ENCODE results near the gene MYL12B. TPM values are rescaled to one million over a fixed set of nuclear protein-coding genes. Genes with fewer than 3 reads are reported as not detected.

Gene MYL12B
- 164 and 174 TPM in 2 replicates for total RNA-seq (2021; fragmentation: NEBNext Ultra II Directional; extraction: Animal tissue kit (Norgen Biotek cat#: 25700))
- 100 and 188 TPM in 2 replicates for polyA plus RNA-seq (2011; rRNA removed)
- polyA plus RNA-seq (2011; cell fraction: cytosol; rRNA removed): 199 TPM
- 56.0 TPM for polyA plus RNA-seq (2011; cell fraction: nucleus; rRNA removed)
- polyA plus RNA-seq (2012, experiment 1 of 2): 177 to 224 TPM (median 188 TPM) in 4 replicates
- 35.3 TPM for polyA plus RNA-seq (2012, experiment 2 of 2)
- 207 TPM for polyA plus RNA-seq (2013, experiment 1 of 2)
- polyA plus RNA-seq (2013, experiment 2 of 2): 203 TPM
- polyA minus RNA-seq (2011; rRNA and poly(A)+ RNA removed): 82.3 and 109 TPM in 2 replicates
- polyA minus RNA-seq (2011; cell fraction: cytosol; rRNA and poly(A)+ RNA removed): 64.8 TPM
- 41.4 TPM for polyA minus RNA-seq (2011; cell fraction: nucleus; rRNA and poly(A)+ RNA removed)
- long read RNA-seq, experiment 1, transcript MYL12B-201 (4 exons, 1,210 nt): major isoform, 176 of 236 reads
- long read RNA-seq, experiment 1, partial matches to known transcripts: 59 of 236 reads
- long read RNA-seq, experiment 1, other reads (novel, unspliced or antisense): 1 of 236 reads
- long read RNA-seq, experiment 2, transcript MYL12B-201 (4 exons, 1,210 nt): major isoform, 338 of 340 reads
- long read RNA-seq, experiment 2, partial matches to known transcripts: 1 of 340 reads
- long read RNA-seq, experiment 2, other reads (novel, unspliced or antisense): 1 of 340 reads

DNA sequence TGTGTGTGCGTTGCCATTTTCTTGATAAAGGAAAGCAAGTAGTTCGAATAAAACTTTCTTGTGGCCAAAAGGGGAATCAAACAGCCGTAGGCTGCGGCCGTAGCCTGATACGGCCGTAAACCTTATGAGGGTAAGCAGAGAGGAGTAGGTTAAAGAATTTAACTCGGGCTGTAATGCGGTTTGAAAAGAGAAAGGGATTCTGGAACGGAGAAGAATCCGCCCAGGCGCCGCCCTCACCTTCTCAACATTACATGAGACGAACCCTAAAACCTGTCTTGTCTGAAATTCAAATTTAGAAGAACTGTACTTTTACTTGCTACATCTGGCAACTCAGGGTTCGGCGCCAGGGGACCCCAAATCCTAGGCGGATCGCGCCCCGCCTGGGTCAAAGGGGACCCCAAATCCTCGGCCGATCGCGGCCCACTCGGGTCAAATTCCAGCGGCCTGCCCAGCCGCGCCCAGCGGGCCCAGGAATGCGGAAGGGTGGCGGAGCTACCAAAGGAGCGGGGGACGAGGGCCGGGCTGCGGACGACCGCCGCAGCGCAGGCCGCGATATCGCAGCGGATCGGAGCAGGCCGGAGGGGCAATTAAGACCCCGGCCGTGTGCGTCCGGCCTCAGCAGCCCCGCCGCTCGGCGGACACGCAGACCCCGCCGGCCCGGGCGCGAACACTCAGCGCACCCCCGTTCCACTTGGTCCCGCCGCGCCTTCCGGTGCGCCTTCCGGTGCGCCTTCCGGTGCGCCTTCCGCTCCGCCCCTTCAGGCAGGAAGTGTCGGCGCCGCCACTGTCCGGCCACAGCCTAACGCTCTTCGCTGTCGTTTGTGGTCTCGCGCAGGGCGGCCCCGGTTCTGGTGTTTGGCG lies at the start of gene MYL12B:
MYL12B (plus strand) TSS at position 761 of the 861 bp plus-strand sequence. CDS start 10,766 bp downstream, outside the sequence.
- Histone ChIP-seq H3K18ac (ENCODE audit: extremely low read depth, low read length) (peak within 1 kb of the TSS; percentile 91), H4K5ac (ENCODE audit: insufficient read length, low read depth, low read length) (peak within 1 kb of the TSS; percentile 92), H4K91ac (replicated peaks; ENCODE audit: insufficient read length, low read length) (peak within 1 kb of the TSS; percentile 98), H3K4me3 (ENCODE audit: extremely low read depth in 1 of 4, insufficient read depth in 2 of 4, low read depth in 3 of 4, low read length in 4 of 4) (peak within 1 kb of the TSS; percentile 84 to 99 (median 88)), H3K14ac (ENCODE audit: insufficient read length) (peak within 1 kb of the TSS; percentile 13), H3K9me3 (ENCODE audit: insufficient read depth in 2 of 2, low read depth in 1 of 2, low read length in 1 of 2) (no peaks in the 10 kb centered on the region), H3K23ac (ENCODE audit: insufficient read length) (no peak within 1 kb of the TSS), H2BK5ac (ENCODE audit: low read depth, low read length) (peak within 1 kb of the TSS; percentile 93), H3K9ac (replicated peaks in 1 of 4; ENCODE audit: extremely low read depth in 1 of 4, low read depth in 3 of 4, low read length in 3 of 4) (peak within 1 kb of the TSS; percentile 82 to 99 (median 99)), H3K79me1 (ENCODE audit: low read depth, low read length) (peaks cover 8% of the 10 kb centered on the region), H3K27ac (ENCODE audit: low read depth, low read length) (peak within 1 kb of the TSS; percentile 100), H3K4me2 (ENCODE audit: insufficient read depth in 1 of 2, low read depth in 2 of 2, low read length in 2 of 2) (peak within 1 kb of the TSS; percentile 78 to 94), H2BK120ac (replicated peaks; ENCODE audit: low read depth, low read length) (no peak within 1 kb of the TSS), H4K20me1 (replicated peaks in 1 of 2; ENCODE audit: control insufficient read depth in 1 of 2, insufficient read depth in 2 of 2, low read length in 2 of 2) (peaks cover 6 to 27% of the 10 kb centered on the region in 2 experiments), H4K8ac (ENCODE audit: extremely low read depth, insufficient read depth, low read length) (peak within 1 kb of the TSS; percentile 97), H3K79me2 (ENCODE audit: control insufficient read depth in 1 of 2, insufficient read depth in 2 of 2, low read length in 2 of 2) (peaks cover 26 to 44% of the 10 kb centered on the region in 2 experiments), H3K56ac (replicated peaks; ENCODE audit: insufficient read length, low read depth, low read length) (peak within 1 kb of the TSS; percentile 84), H2AFZ (ENCODE audit: low read length) (peak within 1 kb of the TSS; percentile 47), H3K36me3 (ENCODE audit: control insufficient read depth in 2 of 4, insufficient read depth in 4 of 4, low read length in 3 of 4) (peaks cover 2 to 20% (median 10%) of the 10 kb centered on the region in 4 experiments; a peak in 6 of 8 replicates), H3K27me3 (replicated peaks in 1 of 4; ENCODE audit: control insufficient read depth in 3 of 4, extremely low read depth in 1 of 4, insufficient read depth in 3 of 4, low read length in 3 of 4) (no peaks in the 10 kb centered on the region), H2BK15ac (ENCODE audit: low read length) (0 out of 2 replicates have a peak within 1 kb of the TSS, but pooled peaks have one; percentile 22), H3K23me2 (ENCODE audit: low read depth, low read length) (peaks cover 7% of the 10 kb centered on the region), H2AK5ac (ENCODE audit: low read depth, low read length) (no peak within 1 kb of the TSS), H2BK20ac (ENCODE audit: low read length) (no peak within 1 kb of the TSS), H3K4me1 (replicated peaks in 1 of 4; ENCODE audit: control insufficient read depth in 3 of 4, insufficient read depth in 4 of 4, low read length in 3 of 4) (peaks cover 0 to 9% (median 4%) of the 10 kb centered on the region in 4 experiments; a peak in 5 of 7 replicates), H3K4ac (replicated peaks; ENCODE audit: insufficient read length, low read depth, low read length) (peak within 1 kb of the TSS; percentile 40), H2BK12ac (ENCODE audit: low read depth, low read length) (peak within 1 kb of the TSS; percentile 0; the same call in 1 of the 2 replicates)
- DNase-seq (ENCODE audit: low read depth in 1 of 2, low spot score in 2 of 2) (peak; percentile 21 to 89), FAIRE-seq (no peak)
- CTCF ChIA-PET (ENCODE audit: partially characterized antibody): interaction anchor here (1.1 kb wide), 1 partner anchor 205 kb away, joined by 5 read pairs; no protein-coding TSS in a partner anchor
- POLR2A ChIA-PET (ENCODE audit: partially characterized antibody): interaction anchor here (0.7 to 3.5 kb wide), 8 partner anchors 10 to 635 kb away, joined by 3 to 60 read pairs (median 5); partner anchors contain the start of gene MYL12A
- WGBS, 2 experiments (ENCODE audit: extremely low coverage in 1 of 2, insufficient coverage in 1 of 2, insufficient read length in 1 of 2, insufficient replicate concordance in 2 of 2, low coverage in 1 of 2, low lambda C conversion rate in 2 of 2, missing lambda C conversion rate in 1 of 2): 1% methylated on average over 60 of the region's 84 CpGs; no CpG with 5 or more reads in 1 of the 2 experiments
- TF ChIP-seq JUN (IDR thresholded peaks at IDR 0.05; ENCODE audit: low read depth, low read length) (no peak), PHF8 (conservative IDR thresholded peaks at IDR 0.05; ENCODE audit: low read depth, low read length) (peak; percentile 85), CBX8 (IDR thresholded peaks at IDR 0.05; ENCODE audit: borderline replicate concordance, low read depth, low read length) (no peak), SP4 (IDR thresholded peaks at IDR 0.05; ENCODE audit: low read length) (peak; percentile 51; the same call in 1 of the 2 replicates), TBP (IDR thresholded peaks at IDR 0.05; ENCODE audit: low read depth, low read length) (peak; percentile 26; the same call in 1 of the 2 replicates), GABPA (IDR thresholded peaks at IDR 0.05; ENCODE audit: borderline replicate concordance, insufficient read depth, low read length) (peak; percentile 90)
- TF ChIP-seq, protein P1, sequence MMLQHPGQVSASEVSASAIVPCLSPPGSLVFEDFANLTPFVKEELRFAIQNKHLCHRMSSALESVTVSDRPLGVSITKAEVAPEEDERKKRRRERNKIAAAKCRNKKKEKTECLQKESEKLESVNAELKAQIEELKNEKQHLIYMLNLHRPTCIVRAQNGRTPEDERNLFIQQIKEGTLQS (IDR thresholded peaks at IDR 0.05; ENCODE audit: insufficient read depth, low read depth, low read length): no peak

Measured in H1 (cell line).